HEK293 (cell line): ENCODE measurements around the gene SLAMF1.

Experiments
- PRDM10 ChIP-seq: fragments of 450-650 bp; formaldehyde crosslinking; IDR thresholded peaks from 2 replicates; pipeline ENCODE4 v1.5.1; 2016; ENCODE audit warnings: missing biosample characterization, missing genetic modification characterization
- SETDB1 ChIP-seq: IDR thresholded peaks from one replicate; pipeline ENCODE4 v1.6.1; 2017; ENCODE audit warnings: mild to moderate bottlenecking, low read length, moderate library complexity, mixed read lengths; ENCODE audit not compliant: insufficient read length
- SP2 ChIP-seq: fragments of 450-650 bp; formaldehyde crosslinking; IDR thresholded peaks from 2 replicates; pipeline ENCODE4 v1.5.1; 2016; ENCODE audit warnings: missing biosample characterization, missing genetic modification characterization
- TCF7L2 ChIP-seq: IDR thresholded peaks from 2 replicates; pipeline ENCODE4 v1.6.1; 2011; ENCODE audit warnings: low read depth, mild to moderate bottlenecking, inconsistent platforms, low read length, moderate library complexity, borderline replicate concordance
- ZNF146 ChIP-seq: fragments of 450-650 bp; formaldehyde crosslinking; IDR thresholded peaks from 2 replicates; pipeline ENCODE4 v1.5.1; 2016; ENCODE audit warnings: missing biosample characterization, missing genetic modification characterization
- ZNF19 ChIP-seq: fragments of 450-650 bp; formaldehyde crosslinking; IDR thresholded peaks from 2 replicates; pipeline ENCODE4; 2016; ENCODE audit warnings: missing biosample characterization, missing genetic modification characterization, low read depth
- ZNF248 ChIP-seq: fragments of 450-650 bp; formaldehyde crosslinking; IDR thresholded peaks from 2 replicates; pipeline ENCODE4 v1.5.1; 2017; ENCODE audit warnings: missing biosample characterization, missing genetic modification characterization
- ZNF274 ChIP-seq, 2 experiments: fragments of 200-500 bp in 1 of 2; fragments of 450-650 bp in 1 of 2; sonication (Bioruptor generic) in 1 of 2; formaldehyde crosslinking in 1 of 2; IDR thresholded peaks; 2 replicates each; pipeline versions ENCODE4 v1.5.1 to v1.6.1; 2014 to 2016; ENCODE audit warnings: borderline replicate concordance in 1 of 2, inconsistent platforms in 1 of 2, low read length in 1 of 2, missing biosample characterization in 1 of 2, missing genetic modification characterization in 1 of 2
- ZNF843 ChIP-seq: fragments of 450-650 bp; formaldehyde crosslinking; IDR thresholded peaks from 2 replicates; pipeline ENCODE4 v1.5.1; 2016; ENCODE audit warnings: missing biosample characterization, missing genetic modification characterization
- ZSCAN16 ChIP-seq: fragments of 450-650 bp; formaldehyde crosslinking; IDR thresholded peaks from 2 replicates; pipeline ENCODE4 v1.5.1; 2016; ENCODE audit warnings: missing biosample characterization, missing genetic modification characterization
- ZSCAN30 ChIP-seq: fragments of 450-650 bp; IDR thresholded peaks from 2 replicates; pipeline ENCODE4 v1.5.1; 2018; ENCODE audit warnings: missing biosample characterization, mild to moderate bottlenecking, missing genetic modification characterization, moderate library complexity
- TF ChIP-seq, protein P1 (sequence below): fragments of 450-650 bp; formaldehyde crosslinking; IDR thresholded peaks from 2 replicates; pipeline ENCODE4 v1.5.1; 2016; ENCODE audit warnings: missing biosample characterization, missing genetic modification characterization
- TF ChIP-seq, protein P2 (sequence below): fragments of 450-650 bp; formaldehyde crosslinking; IDR thresholded peaks from 2 replicates; pipeline ENCODE4 v1.5.1; 2016; ENCODE audit warnings: missing biosample characterization, missing genetic modification characterization
- TF ChIP-seq, protein P3 (sequence below): fragments of 450-650 bp; formaldehyde crosslinking; IDR thresholded peaks from 2 replicates; pipeline ENCODE4 v1.5.1; 2016; ENCODE audit warnings: missing biosample characterization, missing genetic modification characterization

- TF ChIP-seq ZNF274 (IDR thresholded peaks at IDR 0.05; ENCODE audit: low read length) (no peak), ZNF274 (tag by site-specific recombination; IDR thresholded peaks at IDR 0.05; ENCODE audit: borderline replicate concordance) (no peak), ZNF248 (tag by site-specific recombination) (no peak), TCF7L2 (no peak), ZNF843 (tag by site-specific recombination) (no peak), ZSCAN30 (tag by site-specific recombination) (no peak), ZNF146 (tag by site-specific recombination) (no peak), SP2 (tag by site-specific recombination) (no peak), ZNF19 (tag by site-specific recombination) (no peak), SETDB1 (no peak), PRDM10 (tag by site-specific recombination) (no peak), ZSCAN16 (tag by site-specific recombination) (no peak)
- TF ChIP-seq, protein P1, sequence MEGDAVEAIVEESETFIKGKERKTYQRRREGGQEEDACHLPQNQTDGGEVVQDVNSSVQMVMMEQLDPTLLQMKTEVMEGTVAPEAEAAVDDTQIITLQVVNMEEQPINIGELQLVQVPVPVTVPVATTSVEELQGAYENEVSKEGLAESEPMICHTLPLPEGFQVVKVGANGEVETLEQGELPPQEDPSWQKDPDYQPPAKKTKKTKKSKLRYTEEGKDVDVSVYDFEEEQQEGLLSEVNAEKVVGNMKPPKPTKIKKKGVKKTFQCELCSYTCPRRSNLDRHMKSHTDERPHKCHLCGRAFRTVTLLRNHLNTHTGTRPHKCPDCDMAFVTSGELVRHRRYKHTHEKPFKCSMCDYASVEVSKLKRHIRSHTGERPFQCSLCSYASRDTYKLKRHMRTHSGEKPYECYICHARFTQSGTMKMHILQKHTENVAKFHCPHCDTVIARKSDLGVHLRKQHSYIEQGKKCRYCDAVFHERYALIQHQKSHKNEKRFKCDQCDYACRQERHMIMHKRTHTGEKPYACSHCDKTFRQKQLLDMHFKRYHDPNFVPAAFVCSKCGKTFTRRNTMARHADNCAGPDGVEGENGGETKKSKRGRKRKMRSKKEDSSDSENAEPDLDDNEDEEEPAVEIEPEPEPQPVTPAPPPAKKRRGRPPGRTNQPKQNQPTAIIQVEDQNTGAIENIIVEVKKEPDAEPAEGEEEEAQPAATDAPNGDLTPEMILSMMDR (tag by site-specific recombination), result no peak
- TF ChIP-seq, protein P2, sequence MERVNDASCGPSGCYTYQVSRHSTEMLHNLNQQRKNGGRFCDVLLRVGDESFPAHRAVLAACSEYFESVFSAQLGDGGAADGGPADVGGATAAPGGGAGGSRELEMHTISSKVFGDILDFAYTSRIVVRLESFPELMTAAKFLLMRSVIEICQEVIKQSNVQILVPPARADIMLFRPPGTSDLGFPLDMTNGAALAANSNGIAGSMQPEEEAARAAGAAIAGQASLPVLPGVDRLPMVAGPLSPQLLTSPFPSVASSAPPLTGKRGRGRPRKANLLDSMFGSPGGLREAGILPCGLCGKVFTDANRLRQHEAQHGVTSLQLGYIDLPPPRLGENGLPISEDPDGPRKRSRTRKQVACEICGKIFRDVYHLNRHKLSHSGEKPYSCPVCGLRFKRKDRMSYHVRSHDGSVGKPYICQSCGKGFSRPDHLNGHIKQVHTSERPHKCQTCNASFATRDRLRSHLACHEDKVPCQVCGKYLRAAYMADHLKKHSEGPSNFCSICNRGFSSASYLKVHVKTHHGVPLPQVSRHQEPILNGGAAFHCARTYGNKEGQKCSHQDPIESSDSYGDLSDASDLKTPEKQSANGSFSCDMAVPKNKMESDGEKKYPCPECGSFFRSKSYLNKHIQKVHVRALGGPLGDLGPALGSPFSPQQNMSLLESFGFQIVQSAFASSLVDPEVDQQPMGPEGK (tag by site-specific recombination), result no peak
- TF ChIP-seq, protein P3, sequence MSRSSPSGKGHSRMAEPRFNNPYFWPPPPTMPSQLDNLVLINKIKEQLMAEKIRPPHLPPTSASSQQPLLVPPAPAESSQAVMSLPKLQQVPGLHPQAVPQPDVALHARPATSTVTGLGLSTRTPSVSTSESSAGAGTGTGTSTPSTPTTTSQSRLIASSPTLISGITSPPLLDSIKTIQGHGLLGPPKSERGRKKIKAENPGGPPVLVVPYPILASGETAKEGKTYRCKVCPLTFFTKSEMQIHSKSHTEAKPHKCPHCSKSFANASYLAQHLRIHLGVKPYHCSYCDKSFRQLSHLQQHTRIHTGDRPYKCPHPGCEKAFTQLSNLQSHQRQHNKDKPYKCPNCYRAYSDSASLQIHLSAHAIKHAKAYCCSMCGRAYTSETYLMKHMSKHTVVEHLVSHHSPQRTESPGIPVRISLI (tag by site-specific recombination), result no peak
These were observed 36.4 kb upstream of the SLAMF1 start for GRCh38 chr1:160682983-160683865.
